Aorta (tissue), 5 donors: ENCODE measurements around the gene ATF7. TPM values are rescaled to one million over a fixed set of nuclear protein-coding genes. Genes with fewer than 3 reads are reported as not detected.

ENCODE experiments used
- ATAC-seq: fragments of 200-7000 bp; cut with Tn5 transposase; one replicate; pipeline ENCODE4 v1.9.1; 2022; ENCODE audit warnings: moderate library complexity; ENCODE audit not compliant: low FRiP score
- DNase-seq, 2 donors: peaks; one replicate each; pipeline ENCODE4 v3.0.0-alpha.2; 2020
- H3K27ac ChIP-seq, 2 donors: one replicate each; pipeline ENCODE4 v1.5.1; 2013; ENCODE audit warnings: low read length in 2 of 2, mild to moderate bottlenecking in 2 of 2, moderate library complexity in 2 of 2, control low read depth in 1 of 2, inconsistent platforms in 1 of 2, low read depth in 1 of 2
- H3K27me3 ChIP-seq, 2 donors: one replicate each; pipeline ENCODE4 v1.6.1; 2013; ENCODE audit warnings: control low read depth in 1 of 2, low read length in 1 of 2, mild to moderate bottlenecking in 1 of 2, moderate library complexity in 1 of 2; ENCODE audit not compliant: insufficient read depth in 2 of 2, control insufficient read depth in 1 of 2
- H3K36me3 ChIP-seq, 2 donors: one replicate each; pipeline ENCODE4 v1.6.1; 2013; ENCODE audit warnings: control low read depth in 1 of 2, low read length in 1 of 2, mild to moderate bottlenecking in 1 of 2; ENCODE audit not compliant: insufficient read depth in 2 of 2, control insufficient read depth in 1 of 2
- H3K4me1 ChIP-seq, 2 donors: one replicate each; pipeline ENCODE4 v1.6.1; 2013; ENCODE audit warnings: low read length in 2 of 2, control low read depth in 1 of 2, mild to moderate bottlenecking in 1 of 2, moderate library complexity in 1 of 2; ENCODE audit not compliant: insufficient read depth in 2 of 2, control insufficient read depth in 1 of 2
- H3K4me3 ChIP-seq, 2 donors: one replicate each; pipeline ENCODE4 v1.5.1; 2013; ENCODE audit warnings: low read length in 2 of 2, control low read depth in 1 of 2, mild to moderate bottlenecking in 1 of 2
- H3K9me3 ChIP-seq: one replicate; pipeline ENCODE4 v1.6.1; 2013; ENCODE audit warnings: mild to moderate bottlenecking, low read length; ENCODE audit not compliant: control insufficient read depth
- WGBS, 2 donors: extraction: QIAGEN DNeasy Blood & Tissue Kit; methylation state at CpG; one replicate each; pipeline ENCODE4 v1.1.7; 2013; 5-methylcytosine and 5-hydroxymethylcytosine counted together
- intact Hi-C, 2 donors: fragments of 100-400 bp; cut with DNase I; formaldehyde crosslinking; loops; one replicate each; pipeline versions ENCODE4 v1.14.2 to v1.15.0; 2022
- polyA plus RNA-seq, 2 donors: library from polyadenylated mRNA; stranded (reverse); fragments of 200-250 nt; gene quantifications; one replicate each; pipeline ENCODE4 v1.2.3, GENCODE V29; 2013
- total RNA-seq, 2 donors: library from RNA; stranded (reverse); fragmentation: NEBNext Ultra II Directional; extraction: Animal tissue kit (Norgen Biotek cat#: 25700); gene quantifications; one replicate each; pipeline ENCODE4 v1.2.1, GENCODE V29; 2021
- donor health status: healthy with polysubstance abuse.
- donor health status: Bipolar disorder and iron deficiency.
- donor health status: DM: no; HTN: no; CAD: no.
- donor health status: DM: no; HTN: no; CAD: no.
- donor health status: DM: yes; HTN: yes; CAD: no.

ATF7 gene
- total and polyA plus RNA-seq, 4 donors = 25.7 to 73.5 (median 49.0) TPM

GRCh38 chr12:53530061-53530460, 96.1 kb downstream of the ATF7 start:
- ATAC-seq (no peak), DNase-seq (no peak)
- no peaks in the 10 kb centered on the region for H3K27me3 ChIP-seq
- no peak overlapping the region for H3K27ac ChIP-seq
- H3K4me3 ChIP-seq = no peak overlapping the region
- 92 to 95% methylated on average over 2 of the region's 2 CpGs for WGBS, 2 donors
- intact Hi-C loops = no loop called here
- no peaks in the 10 kb centered on the region for H3K9me3 ChIP-seq
- H3K4me1 ChIP-seq = no peaks in the 10 kb centered on the region
- peaks cover 4 to 8% of the 10 kb centered on the region in 2 donors for H3K36me3 ChIP-seq

GRCh38 chr12:53524476-53524875, 101.7 kb downstream of the ATF7 start:
- Histone ChIP-seq H3K4me3 (no peak overlapping the region), H3K36me3 (peaks cover 7% of the 10 kb centered on the region in 2 donors), H3K27ac (no peak overlapping the region), H3K4me1 (no peaks in the 10 kb centered on the region), H3K9me3 (no peaks in the 10 kb centered on the region), H3K27me3 (no peaks in the 10 kb centered on the region)
- DNase-seq = no peak
- 96 to 97% methylated on average over 13 of the region's 13 CpGs for WGBS, 2 donors
- intact Hi-C loops = no loop called here
- ATAC-seq = no peak

- ATAC-seq = no peak
These were observed 103.1 kb downstream of the ATF7 start for GRCh38 chr12:53523131-53523530.

GRCh38 chr12:53518381-53518780, 107.8 kb downstream of the ATF7 start:
- no peak overlapping the region for H3K27ac ChIP-seq
- H3K27me3 ChIP-seq = no peaks in the 10 kb centered on the region
- intact Hi-C loops = no loop called here
- no peaks in the 10 kb centered on the region for H3K4me1 ChIP-seq
- no peaks in the 10 kb centered on the region for H3K9me3 ChIP-seq
- ATAC-seq = no peak
- DNase-seq = no peak
- 53% methylated on average over 5 of the region's 5 CpGs for WGBS, 2 donors
- H3K36me3 ChIP-seq = peaks cover 3 to 19% of the 10 kb centered on the region in 2 donors
- no peak overlapping the region for H3K4me3 ChIP-seq

More at GRCh38 chr12:53523131-53523530, 103.1 kb downstream of the ATF7 start:
- 93 to 95% methylated on average over 3 of the region's 3 CpGs for WGBS, 2 donors
- no peaks in the 10 kb centered on the region for H3K4me1 ChIP-seq
- DNase-seq = no peak
- H3K27me3 ChIP-seq = no peaks in the 10 kb centered on the region
- H3K9me3 ChIP-seq = no peaks in the 10 kb centered on the region
- no peak overlapping the region for H3K27ac ChIP-seq
- H3K4me3 ChIP-seq = no peak overlapping the region
- peaks cover 3 to 9% of the 10 kb centered on the region in 2 donors for H3K36me3 ChIP-seq
- intact Hi-C loops = no loop called here

GRCh38 chr12:53516758-53517455, 109.3 kb downstream of the ATF7 start:
- Histone ChIP-seq H3K27me3 (no peaks in the 10 kb centered on the region), H3K36me3 (peaks cover 7 to 19% of the 10 kb centered on the region in 2 donors), H3K9me3 (no peaks in the 10 kb centered on the region), H3K4me1 (no peaks in the 10 kb centered on the region), H3K4me3 (no peak overlapping the region), H3K27ac (no peak overlapping the region)
- no peak for ATAC-seq
- WGBS, 2 donors = 77 to 82% methylated on average over 13 of the region's 13 CpGs
- intact Hi-C loops = no loop called here
- DNase-seq = no peak

GRCh38 chr12:53515291-53515680, 110.9 kb downstream of the ATF7 start:
- Histone ChIP-seq H3K36me3 (peaks cover 6 to 17% of the 10 kb centered on the region in 2 donors), H3K9me3 (no peaks in the 10 kb centered on the region), H3K4me3 (no peak overlapping the region), H3K27me3 (no peaks in the 10 kb centered on the region), H3K27ac (no peak overlapping the region), H3K4me1 (no peaks in the 10 kb centered on the region)
- ATAC-seq (no peak), DNase-seq (no peak)
- intact Hi-C loops = no loop called here
- WGBS, 2 donors = 59 to 64% methylated on average over 2 of the region's 2 CpGs

GRCh38 chr12:53514628-53515290, 111.4 kb downstream of the ATF7 start:
- Histone ChIP-seq H3K27me3 (no peaks in the 10 kb centered on the region), H3K27ac (no peak overlapping the region), H3K9me3 (no peaks in the 10 kb centered on the region), H3K4me1 (no peaks in the 10 kb centered on the region), H3K36me3 (peaks cover 6 to 17% of the 10 kb centered on the region in 2 donors), H3K4me3 (no peak overlapping the region)
- WGBS, 2 donors = 70 to 74% methylated on average over 6 of the region's 6 CpGs
- DNase-seq (no peak), ATAC-seq (no peak)
- intact Hi-C loops = loop anchor here in 1 of 2 donors (5.0 kb wide), 1 partner anchor 42 kb away; no protein-coding TSS in a partner anchor

GRCh38 chr12:53513712-53514410, 112.3 kb downstream of the ATF7 start:
- 49 to 54% methylated on average over 6 of the region's 6 CpGs for WGBS, 2 donors
- intact Hi-C loops = loop anchor here in 1 of 2 donors (5.0 kb wide), 1 partner anchor 42 kb away; no protein-coding TSS in a partner anchor

More at GRCh38 chr12:53513712-53514410, 112.3 kb downstream of the ATF7 start:
- no peak overlapping the region for H3K4me3 ChIP-seq
- no peaks in the 10 kb centered on the region for H3K9me3 ChIP-seq
- no peak overlapping the region for H3K27ac ChIP-seq
- DNase-seq (no peak), ATAC-seq (no peak)
- no peaks in the 10 kb centered on the region for H3K4me1 ChIP-seq
- H3K36me3 ChIP-seq = peaks cover 6 to 15% of the 10 kb centered on the region in 2 donors
- no peaks in the 10 kb centered on the region for H3K27me3 ChIP-seq
